PC-9 (cell line): ENCODE measurements around the gene SLMAP. TPM values are rescaled to one million over a fixed set of nuclear protein-coding genes. Genes with fewer than 3 reads are reported as not detected.

Experiments
- BruUV-seq: library from RNA; stranded (reverse); fragments of 400-500 nt; replicated peaks from 2 replicates; lab custom pipeline; 2021; lab: Mats Ljungman, UMichigan
- CTCF ChIA-PET: fragments of 300-600 bp; sonication (Branson Sonifier 250); formaldehyde crosslinking; loops from one replicate; lab custom pipeline; 2022; ENCODE audit warnings: antibody characterized with exemption; lab: Charles Lee
- POLR2A ChIA-PET: fragments of 300-600 bp; sonication (Branson Sonifier 250); formaldehyde crosslinking; loops from one replicate; lab custom pipeline; 2022; ENCODE audit warnings: antibody characterized with exemption; ENCODE audit not compliant: unreplicated experiment; lab: Charles Lee
- DNase-seq, 2 experiments: peaks; one replicate each; pipeline versions ENCODE4 v3.0.0 to v3.0.0-alpha.2; 2015 to 2022; ENCODE audit warnings: mixed read lengths in 1 of 2
- H2AFZ ChIP-seq: fragments of 200-600 bp; sonication (generic); 2 replicates; pipeline ENCODE4 v1.8.1; 2017; ENCODE audit warnings: antibody characterized with exemption
- H3F3A ChIP-seq: fragments of 200-600 bp; sonication (generic); 2 replicates; pipeline ENCODE4 v1.8.1; 2017; ENCODE audit warnings: antibody characterized with exemption, mild to moderate bottlenecking, low read depth; ENCODE audit not compliant: insufficient read depth
- H3K27ac ChIP-seq: fragments of 200-600 bp; sonication (generic); 2 replicates; pipeline ENCODE4 v1.6.1; 2016; ENCODE audit warnings: mixed run types
- H3K27me3 ChIP-seq: fragments of 200-600 bp; sonication (generic); 2 replicates; pipeline ENCODE4 v1.6.1; 2016; ENCODE audit warnings: low read depth, mixed run types; ENCODE audit not compliant: insufficient read depth
- H3K36me3 ChIP-seq: fragments of 200-600 bp; sonication (generic); 2 replicates; pipeline ENCODE4 v1.6.1; 2016; ENCODE audit warnings: low read depth, mixed run types
- H3K4me1 ChIP-seq: fragments of 200-600 bp; sonication (generic); replicated peaks from 2 replicates; pipeline ENCODE4 v1.6.1; 2016; ENCODE audit warnings: mixed run types; ENCODE audit not compliant: insufficient read depth
- H3K4me2 ChIP-seq: fragments of 200-600 bp; sonication (generic); 2 replicates; pipeline ENCODE4 v1.6.1; 2017; ENCODE audit warnings: mixed run types
- H3K4me3 ChIP-seq: fragments of 200-600 bp; sonication (generic); 2 replicates; pipeline ENCODE4 v1.6.1; 2016; ENCODE audit warnings: mixed run types
- H3K79me2 ChIP-seq: fragments of 200-600 bp; sonication (generic); 2 replicates; pipeline ENCODE4 v1.6.1; 2017; ENCODE audit warnings: low read depth, mixed run types
- H3K9me2 ChIP-seq: fragments of 200-600 bp; sonication (generic); 2 replicates; pipeline ENCODE4 v1.8.1; 2017; ENCODE audit warnings: mild to moderate bottlenecking; ENCODE audit not compliant: insufficient read depth
- H3K9me3 ChIP-seq: fragments of 200-600 bp; sonication (generic); 2 replicates; pipeline ENCODE4 v1.8.1; 2016; ENCODE audit warnings: low read depth; ENCODE audit not compliant: insufficient read depth
- H4K20me1 ChIP-seq: fragments of 200-600 bp; sonication (generic); 2 replicates; pipeline ENCODE4 v1.8.1; 2017; ENCODE audit not compliant: insufficient read depth
- CTCF ChIP-seq: fragments of 200-600 bp; sonication (generic); conservative IDR thresholded peaks from 2 replicates; pipeline ENCODE4 v1.6.1; 2017; ENCODE audit warnings: mixed run types, antibody characterized with exemption, mild to moderate bottlenecking, moderate library complexity
- EZH2 ChIP-seq: fragments of 200-600 bp; sonication (generic); IDR thresholded peaks from 2 replicates; pipeline ENCODE4 v1.8.0; 2017; ENCODE audit warnings: antibody characterized with exemption, low read depth
- intact Hi-C: fragments of 100-400 bp; cut with micrococcal nuclease; formaldehyde crosslinking; loops from one replicate; pipeline ENCODE4 v1.10.0; 2022; ENCODE audit not compliant: unreplicated experiment
- total RNA-seq: library from RNA; stranded (reverse); gene quantifications from 2 replicates; pipeline ENCODE4 v1.2.3, GENCODE V29; 2021

Gene SLMAP
- total RNA-seq, 1 experiment from 2014 or later: 119 TPM

DNA sequence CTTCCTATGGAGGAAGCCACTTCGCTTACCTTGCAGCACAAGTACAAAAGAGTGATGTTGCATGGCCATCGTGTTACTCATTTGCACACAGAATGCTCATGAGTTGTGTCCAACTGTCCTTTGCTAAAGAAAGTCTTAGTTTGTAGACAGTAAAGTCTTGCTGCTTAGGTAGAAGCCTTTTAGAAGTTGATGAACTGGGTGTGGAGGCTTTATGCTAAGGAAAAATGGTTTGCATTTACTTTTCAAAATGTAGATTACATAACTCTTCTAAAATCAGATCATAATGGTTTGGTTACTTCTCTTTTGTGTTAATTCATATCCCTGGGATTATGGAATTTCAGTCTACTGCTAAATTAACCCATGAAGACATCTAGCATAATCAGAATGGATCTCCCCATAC is 167.6 kb downstream of the SLMAP start:
- H3K4me3 ChIP-seq: no peak overlapping the region
- BruUV-seq: no TSS peak
- TF ChIP-seq EZH2 (no peak), CTCF (no peak)
- no peak overlapping the region for H2AFZ ChIP-seq
- H4K20me1 ChIP-seq: no peaks in the 10 kb centered on the region
- H3K9me2 ChIP-seq: no peaks in the 10 kb centered on the region
- intact Hi-C loops: no loop called here
- no peak for DNase-seq
- POLR2A ChIA-PET: no interaction called here
- H3K36me3 ChIP-seq: peaks cover 9% of the 10 kb centered on the region; the same call in 1 of the 2 replicates
- no peaks in the 10 kb centered on the region for H3K4me1 ChIP-seq
- no peaks in the 10 kb centered on the region; the same call in 1 of the 2 replicates for H3F3A ChIP-seq
- H3K79me2 ChIP-seq: no peaks in the 10 kb centered on the region
- no peak overlapping the region for H3K4me2 ChIP-seq
- H3K27me3 ChIP-seq: no peaks in the 10 kb centered on the region
- H3K27ac ChIP-seq: no peak overlapping the region
- CTCF ChIA-PET: interaction anchor here (0.6 kb wide), 1 partner anchor 18 kb away, joined by 6 read pairs; no protein-coding TSS in a partner anchor
- H3K9me3 ChIP-seq: no peaks in the 10 kb centered on the region

DNA sequence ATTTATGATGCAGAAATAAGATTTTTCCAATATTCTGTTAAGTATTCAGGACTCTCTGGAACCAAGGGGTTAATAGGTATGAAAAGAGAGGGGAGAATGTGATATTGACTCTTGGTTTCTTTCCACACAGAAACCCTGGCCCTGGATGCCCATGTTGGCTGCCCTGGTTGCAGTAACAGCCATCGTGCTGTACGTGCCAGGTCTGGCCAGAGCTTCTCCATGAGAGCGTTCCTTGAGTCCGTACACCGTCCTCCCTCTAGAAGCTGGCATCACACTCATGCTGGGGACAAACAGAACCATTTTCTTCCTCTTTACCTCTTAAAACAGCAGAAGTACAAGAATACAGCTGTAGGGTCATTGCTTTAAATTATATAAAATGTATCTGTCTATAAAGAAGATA is 171.1 kb downstream of the SLMAP start:
- POLR2A ChIA-PET: no interaction called here

DNA sequence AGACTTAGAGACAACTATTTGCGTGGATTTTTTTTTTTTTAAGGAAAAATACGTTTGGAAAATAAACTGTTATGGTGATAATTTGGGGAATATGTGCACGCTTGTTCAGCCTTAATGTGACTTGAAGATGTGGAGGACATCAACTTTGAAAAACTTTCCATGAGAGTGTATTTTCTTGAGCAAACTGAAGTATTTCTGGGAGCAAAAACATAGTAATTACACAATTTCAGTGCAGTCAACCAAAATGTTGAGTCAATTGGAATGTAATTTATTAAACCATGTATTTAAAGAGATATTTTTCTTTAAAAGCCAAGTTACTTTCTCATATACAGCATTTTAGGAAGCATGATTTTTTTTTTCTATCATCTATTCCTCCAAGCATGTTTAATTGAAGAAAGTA is 171.8 kb downstream of the SLMAP start:
- intact Hi-C loops: no loop called here
- no peaks in the 10 kb centered on the region for H3K27me3 ChIP-seq
- H3K4me3 ChIP-seq: no peak overlapping the region
- H3K9me3 ChIP-seq: no peaks in the 10 kb centered on the region
- H3K36me3 ChIP-seq: peaks cover 22% of the 10 kb centered on the region
- CTCF ChIA-PET: no interaction called here
- H3F3A ChIP-seq: no peaks in the 10 kb centered on the region; the same call in 1 of the 2 replicates
- BruUV-seq: no TSS peak
- no peaks in the 10 kb centered on the region for H3K4me1 ChIP-seq
- H3K4me2 ChIP-seq: no peak overlapping the region
- H3K27ac ChIP-seq: no peak overlapping the region
- H3K9me2 ChIP-seq: no peaks in the 10 kb centered on the region
- POLR2A ChIA-PET: no interaction called here
- no peaks in the 10 kb centered on the region for H4K20me1 ChIP-seq
- H2AFZ ChIP-seq: no peak overlapping the region
- TF ChIP-seq CTCF (no peak), EZH2 (no peak)
- no peaks in the 10 kb centered on the region for H3K79me2 ChIP-seq
- no peak for DNase-seq

More for the DNA sequence above, 171.1 kb downstream of the SLMAP start:
- H3K4me2 ChIP-seq: no peak overlapping the region
- no peaks in the 10 kb centered on the region; the same call in 1 of the 2 replicates for H3F3A ChIP-seq
- no peaks in the 10 kb centered on the region for H3K79me2 ChIP-seq
- peaks cover 22% of the 10 kb centered on the region for H3K36me3 ChIP-seq
- H3K27ac ChIP-seq: no peak overlapping the region
- intact Hi-C loops: no loop called here
- TF ChIP-seq CTCF (no peak), EZH2 (no peak)
- no peaks in the 10 kb centered on the region for H3K4me1 ChIP-seq
- no peak overlapping the region for H2AFZ ChIP-seq
- BruUV-seq: no TSS peak
- no peak for DNase-seq
- no peaks in the 10 kb centered on the region for H3K9me3 ChIP-seq
- no peaks in the 10 kb centered on the region for H3K9me2 ChIP-seq
- no peaks in the 10 kb centered on the region for H4K20me1 ChIP-seq
- no peak overlapping the region for H3K4me3 ChIP-seq
- CTCF ChIA-PET: no interaction called here
- no peaks in the 10 kb centered on the region for H3K27me3 ChIP-seq
